Neuronal stem cell (in vitro differentiated cells): Measurements from ENCODE around the gene CADPS.

Source experiments
- DNase-seq: peaks from one replicate; pipeline ENCODE4 v3.0.0-alpha.2; 2013; ENCODE audit warnings: low spot score
- H2AFZ ChIP-seq: one replicate; pipeline ENCODE4 v1.6.1; 2013; ENCODE audit warnings: mild to moderate bottlenecking, low read length, inconsistent platforms
- H2AK5ac ChIP-seq: 2 replicates; pipeline ENCODE4 v1.6.1; 2013; ENCODE audit warnings: low read depth, mild to moderate bottlenecking, inconsistent platforms, low read length, moderate library complexity, mixed read lengths
- H2BK120ac ChIP-seq: 2 replicates; pipeline ENCODE4 v1.6.1; 2013; ENCODE audit warnings: low read depth, mild to moderate bottlenecking, inconsistent platforms, low read length, moderate library complexity, mixed read lengths
- H2BK12ac ChIP-seq: one replicate; pipeline ENCODE4 v1.6.1; 2013; ENCODE audit warnings: low read length, inconsistent platforms
- H2BK15ac ChIP-seq: 2 replicates; pipeline ENCODE4 v1.6.1; 2013; ENCODE audit warnings: mild to moderate bottlenecking, low read length, inconsistent platforms, mixed read lengths
- H2BK5ac ChIP-seq: one replicate; pipeline ENCODE4 v1.6.1; 2013; ENCODE audit warnings: inconsistent platforms, mild to moderate bottlenecking, low read length, moderate library complexity
- H3K14ac ChIP-seq: one replicate; pipeline ENCODE4 v1.6.1; 2013; ENCODE audit warnings: low read length, inconsistent platforms
- H3K18ac ChIP-seq: 2 replicates; pipeline ENCODE4 v1.6.1; 2013; ENCODE audit warnings: low read length, inconsistent platforms
- H3K23ac ChIP-seq: 2 replicates; pipeline ENCODE4 v1.6.1; 2013; ENCODE audit warnings: low read depth, mild to moderate bottlenecking, mixed read lengths, low read length, inconsistent platforms; ENCODE audit not compliant: poor library complexity
- H3K27ac ChIP-seq: replicated peaks from 3 replicates; pipeline ENCODE4 v1.5.1; 2013; ENCODE audit warnings: low read length, inconsistent platforms
- H3K27me3 ChIP-seq, 3 experiments: 2 replicates each; pipeline ENCODE4 v1.6.1; 2013; ENCODE audit warnings: low read length in 3 of 3, mild to moderate bottlenecking in 2 of 3, inconsistent platforms in 1 of 3, low read depth in 1 of 3, mixed read lengths in 1 of 3, moderate library complexity in 1 of 3; ENCODE audit not compliant: control insufficient read depth in 3 of 3, insufficient read depth in 3 of 3
- H3K36me3 ChIP-seq, 2 donors: replicated peaks in 1 of 2; 2 replicates each; pipeline ENCODE4 v1.6.1; 2013; ENCODE audit warnings: low read length in 2 of 2; ENCODE audit not compliant: control insufficient read depth in 2 of 2, insufficient read depth in 2 of 2
- H3K4ac ChIP-seq: 2 replicates; pipeline ENCODE4 v1.6.1; 2013; ENCODE audit warnings: inconsistent platforms, mild to moderate bottlenecking, low read length, moderate library complexity
- H3K4me1 ChIP-seq, 2 donors: 1 replicate in 1 of 2; 2 replicates in 1 of 2; pipeline ENCODE4 v1.6.1; 2013; ENCODE audit warnings: low read length in 2 of 2, low read depth in 1 of 2; ENCODE audit not compliant: control insufficient read depth in 2 of 2, insufficient read depth in 1 of 2
- H3K4me2 ChIP-seq: one replicate; pipeline ENCODE4 v1.6.1; 2013; ENCODE audit warnings: mild to moderate bottlenecking, low read length, inconsistent platforms; ENCODE audit not compliant: insufficient read depth, poor library complexity, severe bottlenecking
- H3K4me3 ChIP-seq, 2 donors: 2 replicates each; pipeline ENCODE4 v1.5.1; 2013; ENCODE audit warnings: low read length in 2 of 2, mild to moderate bottlenecking in 2 of 2, inconsistent platforms in 1 of 2, moderate library complexity in 1 of 2
- H3K79me1 ChIP-seq: one replicate; pipeline ENCODE4 v1.6.1; 2013; ENCODE audit warnings: low read depth, mild to moderate bottlenecking, inconsistent platforms, low read length, moderate library complexity
- H3K9ac ChIP-seq: one replicate; pipeline ENCODE4 v1.6.1; 2013; ENCODE audit warnings: mild to moderate bottlenecking, low read depth, low read length, inconsistent platforms; ENCODE audit not compliant: poor library complexity
- H3K9me3 ChIP-seq, 2 donors: replicated peaks in 1 of 2; 2 replicates each; pipeline versions ENCODE3 to v1.6.1; 2013; ENCODE audit warnings: low read length in 2 of 2, mild to moderate bottlenecking in 2 of 2, inconsistent platforms in 1 of 2, low read depth in 1 of 2, mixed read lengths in 1 of 2, moderate library complexity in 1 of 2; ENCODE audit not compliant: control insufficient read depth in 2 of 2, insufficient read depth in 1 of 2
- H4K8ac ChIP-seq: one replicate; pipeline ENCODE4 v1.6.1; 2013; ENCODE audit warnings: low read depth, mild to moderate bottlenecking, inconsistent platforms, low read length, moderate library complexity
- H4K91ac ChIP-seq: one replicate; pipeline ENCODE4 v1.6.1; 2013; ENCODE audit warnings: low read length, low read depth, mild to moderate bottlenecking, inconsistent platforms; ENCODE audit not compliant: poor library complexity
- WGBS, 2 donors: extraction: QIAGEN DNeasy Blood & Tissue Kit; methylation state at CpG; one replicate each; pipeline ENCODE4 v1.1.7; 2013; ENCODE audit warnings: missing lambda C conversion rate in 2 of 2, mixed read lengths in 1 of 2; ENCODE audit not compliant: insufficient read length in 2 of 2, insufficient replicate concordance in 1 of 2; ENCODE audit errors: extremely low coverage in 2 of 2; 5-methylcytosine and 5-hydroxymethylcytosine counted together

The CADPS gene

GRCh38 chr3:62884096-62884870, 9.1 kb upstream of the CADPS start:
- Histone ChIP-seq H3K9ac (no peak overlapping the region), H3K14ac (no peak overlapping the region), H3K4me1 (peaks cover 0 to 1% of the 10 kb centered on the region in 2 donors), H3K4me3 (no peak overlapping the region), H3K27ac (no peak overlapping the region), H3K4ac (no peak overlapping the region), H2BK5ac (no peak overlapping the region), H3K36me3 (no peaks in the 10 kb centered on the region), H2BK12ac (no peak overlapping the region), H4K91ac (no peak overlapping the region), H2AK5ac (no peak overlapping the region), H2AFZ (no peak overlapping the region), H4K8ac (no peak overlapping the region), H3K18ac (no peak overlapping the region), H2BK120ac (no peak overlapping the region), H2BK15ac (no peak overlapping the region), H3K79me1 (no peaks in the 10 kb centered on the region), H3K27me3 (no peaks in the 10 kb centered on the region), H3K9me3 (no peaks in the 10 kb centered on the region), H3K23ac (no peak overlapping the region), H3K4me2 (no peak overlapping the region)
- WGBS, 2 donors = no CpG with 5 or more reads among the region's 3 CpGs
- no peak for DNase-seq

- Histone ChIP-seq H3K27ac (no peak overlapping the region), H3K14ac (no peak overlapping the region), H3K4ac (no peak overlapping the region), H3K9ac (no peak overlapping the region), H4K8ac (no peak overlapping the region), H3K4me2 (no peak overlapping the region), H3K79me1 (no peaks in the 10 kb centered on the region), H3K4me1 (no peaks in the 10 kb centered on the region), H3K9me3 (no peaks in the 10 kb centered on the region), H3K23ac (no peak overlapping the region), H3K27me3 (peaks cover 0 to 1% (median 0%) of the 10 kb centered on the region in 3 experiments), H3K4me3 (no peak overlapping the region), H2AFZ (no peak overlapping the region), H4K91ac (no peak overlapping the region), H2BK120ac (no peak overlapping the region), H2BK12ac (no peak overlapping the region), H3K36me3 (no peaks in the 10 kb centered on the region), H2AK5ac (no peak overlapping the region), H3K18ac (no peak overlapping the region), H2BK15ac (no peak overlapping the region), H2BK5ac (no peak overlapping the region)
- DNase-seq = no peak
- WGBS, 2 donors = no CpG with 5 or more reads among the region's 4 CpGs
Observed at GRCh38 chr3:62882676-62883200, 7.5 kb upstream of the CADPS start.

- Histone ChIP-seq H2BK15ac (no peak overlapping the region), H3K9ac (no peak overlapping the region), H3K79me1 (no peaks in the 10 kb centered on the region), H3K4ac (no peak overlapping the region), H3K4me1 (peaks cover 0 to 3% of the 10 kb centered on the region in 2 donors), H3K9me3 (no peaks in the 10 kb centered on the region), H2BK5ac (no peak overlapping the region), H2BK12ac (no peak overlapping the region), H3K36me3 (no peaks in the 10 kb centered on the region), H4K91ac (no peak overlapping the region), H2AFZ (no peak overlapping the region), H2BK120ac (no peak overlapping the region), H3K27me3 (peaks cover 0 to 63% (median 11%) of the 10 kb centered on the region in 3 experiments), H3K14ac (no peak overlapping the region), H3K4me2 (peak overlapping the region; percentile 52), H3K4me3 (no peak overlapping the region), H3K18ac (no peak overlapping the region), H3K23ac (no peak overlapping the region), H4K8ac (no peak overlapping the region), H3K27ac (no peak overlapping the region), H2AK5ac (no peak overlapping the region)
- peak; percentile 78 for DNase-seq
- no CpG with 5 or more reads among the region's 17 CpGs for WGBS, 2 donors
Observed at GRCh38 chr3:62876064-62876463, 848 bp upstream of the CADPS start.

- no peak overlapping the region for H2BK5ac ChIP-seq
- peak overlapping the region in 1 of 2 donors; percentile 81 for H3K4me3 ChIP-seq
- no peak overlapping the region for H2BK120ac ChIP-seq
- peaks cover 0 to 3% of the 10 kb centered on the region in 2 donors for H3K4me1 ChIP-seq
- peaks cover 0 to 63% (median 11%) of the 10 kb centered on the region in 3 experiments for H3K27me3 ChIP-seq
- no peak overlapping the region for H4K91ac ChIP-seq
- H2AFZ ChIP-seq = peak overlapping the region; percentile 73
- H3K36me3 ChIP-seq = no peaks in the 10 kb centered on the region
- no peak overlapping the region for H3K14ac ChIP-seq
- H3K27ac ChIP-seq = no peak overlapping the region
- H3K18ac ChIP-seq = peak overlapping the region; percentile 74
- no peak overlapping the region for H3K9ac ChIP-seq
- no peak overlapping the region for H3K4ac ChIP-seq
- H3K4me2 ChIP-seq = peak overlapping the region; percentile 99
- no peaks in the 10 kb centered on the region for H3K79me1 ChIP-seq
- H2BK15ac ChIP-seq = no peak overlapping the region
- H3K23ac ChIP-seq = no peak overlapping the region
- H2BK12ac ChIP-seq = no peak overlapping the region
- H3K9me3 ChIP-seq = no peaks in the 10 kb centered on the region
- WGBS, 2 donors = no CpG with 5 or more reads among the region's 18 CpGs
- DNase-seq = no peak
- H2AK5ac ChIP-seq = no peak overlapping the region
- no peak overlapping the region for H4K8ac ChIP-seq
Observed at GRCh38 chr3:62875558-62876002, 364 bp upstream of the CADPS start.
